Stimulated activated CD8-positive, alpha-beta memory T cell treated with anti-CD3 and anti-CD28 coated beads, Interleukin-4, amount 100 ng/mL, for 4 hours (primary cell): ENCODE data around the gene ARL3.
"Not testable (repeated sequence)": the region's sequence is repeated elsewhere in the genome, so short reads cannot be mapped to it uniquely, and the experiment has no call there.

Experiments
- DNase-seq, 2 donors: peaks; one replicate each; pipeline ENCODE4 v3.0.0-alpha.2; 2020; ENCODE audit warnings: low read depth in 2 of 2, low spot score in 1 of 2

Gene ARL3

DNA sequence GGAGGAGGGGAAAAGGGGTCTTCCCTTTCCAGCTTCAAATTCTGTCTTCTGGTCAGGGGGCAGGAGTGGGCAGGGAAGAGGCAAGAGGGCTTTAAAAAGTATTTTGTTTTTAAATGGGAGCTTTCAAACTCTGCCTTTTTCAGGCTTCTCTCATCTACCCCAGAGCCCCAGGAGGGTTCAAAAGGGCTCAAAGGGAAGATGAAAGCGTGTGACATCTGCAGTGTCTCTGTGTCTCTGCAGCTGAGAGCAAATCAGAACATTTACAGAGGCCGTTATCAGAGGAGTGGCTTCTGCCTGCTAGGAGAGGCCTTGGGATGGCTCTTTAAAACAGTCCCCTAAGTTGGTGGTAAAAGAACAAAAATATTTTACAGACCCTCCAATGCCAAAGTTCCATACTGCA is 39.6 kb downstream of the ARL3 start:
- DNase-seq = no peak

DNA sequence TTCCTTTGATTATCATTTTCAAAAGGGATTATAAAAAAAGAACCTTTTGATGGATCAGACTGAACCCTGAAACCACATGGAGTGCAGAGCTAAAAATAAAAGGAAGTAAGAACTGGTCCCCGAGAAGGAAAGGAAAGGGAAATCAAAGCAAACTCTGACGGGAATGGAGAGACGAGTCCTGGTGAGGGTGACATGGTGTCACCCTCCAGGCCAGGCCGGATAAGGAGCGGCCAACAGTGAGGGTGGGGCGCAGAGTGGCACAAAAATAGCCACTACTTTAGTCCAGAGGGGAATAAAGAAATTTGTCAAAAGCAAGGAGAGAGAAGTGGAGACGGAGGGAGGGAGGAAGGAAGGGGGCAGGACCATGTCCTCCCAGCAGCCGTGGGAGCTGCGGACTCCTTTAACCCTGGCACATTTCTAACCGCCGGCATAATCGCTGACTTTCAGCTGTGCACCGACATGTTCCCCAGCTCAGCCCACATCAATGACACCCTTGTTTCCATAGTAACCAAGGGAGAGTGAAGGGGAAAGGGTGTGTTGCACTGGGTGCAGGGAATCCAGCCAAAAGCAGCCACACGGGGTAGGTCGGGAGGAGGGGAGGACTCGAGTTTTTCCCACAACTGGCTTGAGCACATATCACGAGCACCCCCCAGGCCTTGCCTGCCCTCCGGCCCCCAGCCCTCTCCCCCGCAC is 40.2 kb downstream of the ARL3 start:
- peak in 1 of 2 donors; percentile 32 for DNase-seq

DNA sequence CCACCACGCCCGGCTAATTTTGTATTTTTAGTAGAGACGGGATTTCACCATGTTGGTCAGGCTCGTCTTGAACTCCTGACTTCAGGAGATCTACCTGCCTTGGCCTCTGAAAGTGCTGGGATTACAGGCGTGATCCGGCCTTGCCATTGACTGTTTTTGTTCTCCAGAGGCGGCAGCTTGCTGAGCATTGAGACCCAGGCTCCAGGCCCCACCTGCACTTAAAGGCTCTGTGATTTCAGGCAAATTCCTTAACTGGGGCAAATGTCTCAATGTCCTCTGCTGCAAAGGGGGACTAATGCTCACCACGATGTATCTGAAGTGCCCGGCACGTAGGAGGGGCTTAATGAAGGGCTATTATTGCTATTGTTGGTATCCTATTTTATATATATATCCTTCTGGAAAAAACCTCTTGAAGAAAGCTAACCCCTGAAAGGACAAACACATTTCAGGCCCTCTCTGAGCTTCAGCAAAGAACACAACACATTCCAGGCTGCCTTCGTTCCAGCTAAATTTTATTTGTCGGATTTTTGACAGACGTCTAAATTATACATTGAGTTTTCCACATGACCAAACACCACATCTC is 40.9 kb downstream of the ARL3 start:
- no peak for DNase-seq

DNA sequence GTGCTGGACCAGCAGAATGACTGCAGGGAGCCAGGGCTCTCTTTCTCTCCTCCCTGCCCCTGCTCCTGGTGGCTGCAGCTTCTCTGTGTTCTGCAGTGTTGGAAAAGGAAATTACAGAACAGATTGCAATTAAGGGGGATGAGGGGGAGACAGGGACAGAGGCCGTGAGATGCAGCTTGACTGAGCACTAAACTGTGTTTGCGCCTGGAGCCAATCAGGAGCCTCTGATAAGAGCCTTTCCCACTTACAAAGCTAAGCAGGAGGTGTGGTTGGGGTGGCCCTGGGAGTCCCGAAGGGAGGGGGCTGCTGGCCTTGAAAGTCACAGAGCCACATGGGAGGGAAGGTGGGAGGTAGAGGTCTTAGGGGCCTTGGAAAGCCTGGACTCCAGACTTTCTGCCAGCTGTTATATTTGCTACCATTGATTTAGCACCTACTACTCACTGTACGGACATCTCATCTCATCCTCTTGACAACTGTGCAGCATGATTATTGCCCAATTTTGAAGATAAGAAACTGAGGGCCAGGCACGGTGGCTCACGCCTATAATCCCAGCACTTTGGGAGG is 43.2 kb downstream of the ARL3 start:
- no peak for DNase-seq

DNA sequence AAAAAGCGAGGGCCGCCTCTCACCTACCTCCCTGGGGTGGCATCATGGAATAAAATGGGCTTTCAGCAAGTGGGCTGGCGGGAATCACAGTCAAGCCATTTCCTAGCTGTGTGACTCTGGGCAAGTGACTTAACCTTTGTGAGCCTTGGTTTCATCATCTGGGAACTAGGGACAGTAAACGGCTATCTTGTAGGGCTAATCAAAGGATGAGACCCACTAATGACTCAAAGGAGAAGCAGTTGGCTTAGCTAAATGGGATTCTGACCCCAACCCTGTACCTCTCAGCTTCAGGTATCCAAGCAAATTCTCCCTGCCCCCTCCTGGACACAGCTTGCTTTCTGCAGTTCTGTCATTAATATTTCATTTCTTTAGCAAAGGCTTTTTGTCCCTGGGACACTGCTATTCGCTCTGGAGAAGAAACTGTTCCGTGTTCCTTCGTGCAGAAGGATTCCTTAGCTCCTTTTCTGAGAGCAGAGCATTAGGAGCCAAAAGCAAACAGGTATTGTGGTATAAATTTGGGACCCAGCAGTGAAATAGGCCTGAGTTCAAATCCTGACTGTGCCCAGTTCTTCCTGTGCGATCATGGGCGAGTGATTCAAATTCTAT is 44.0 kb downstream of the ARL3 start:
- DNase-seq = no peak

DNA sequence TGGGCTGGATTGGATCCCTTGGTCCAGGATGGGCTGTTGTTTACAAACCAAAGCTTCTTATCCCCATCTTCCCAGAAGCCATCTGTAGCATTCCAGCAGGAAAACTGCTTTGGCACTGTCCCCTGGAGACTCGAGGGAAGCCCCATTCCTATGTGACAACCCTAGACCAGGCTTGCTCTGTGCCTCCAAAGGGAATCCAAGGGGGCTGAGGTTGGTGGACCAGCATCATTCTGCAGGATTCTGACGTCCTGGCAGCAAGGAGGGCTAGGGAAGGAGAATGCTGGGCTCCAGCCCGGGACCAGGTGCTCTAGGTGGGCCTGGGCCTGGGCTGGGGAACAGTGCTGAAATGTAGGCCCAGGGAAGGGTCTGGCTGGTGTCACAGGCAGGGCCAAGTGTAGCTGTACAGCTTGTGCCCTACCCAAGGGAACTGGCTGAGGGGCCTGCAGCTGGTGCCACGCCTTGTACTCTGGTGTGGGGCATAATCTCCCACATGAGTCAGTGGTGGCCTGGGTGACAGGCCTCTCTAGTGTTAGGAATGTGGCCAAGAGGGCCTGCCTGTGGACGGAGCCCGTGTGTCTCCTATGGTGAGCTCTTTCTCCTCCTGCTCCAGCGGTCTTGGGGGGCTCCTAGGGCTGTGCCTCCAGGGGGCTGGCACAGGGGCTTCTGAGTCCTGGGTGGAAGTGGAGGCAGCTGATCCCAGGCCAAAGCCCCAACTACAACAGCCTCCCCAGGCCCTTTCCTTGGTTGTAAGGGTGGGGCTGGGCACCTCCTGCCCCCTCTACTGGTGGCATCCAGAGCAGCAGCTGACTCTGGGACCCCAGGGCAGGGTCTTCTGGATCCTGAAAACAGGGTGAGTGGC is 44.8 kb downstream of the ARL3 start:
- DNase-seq = no peak

DNA sequence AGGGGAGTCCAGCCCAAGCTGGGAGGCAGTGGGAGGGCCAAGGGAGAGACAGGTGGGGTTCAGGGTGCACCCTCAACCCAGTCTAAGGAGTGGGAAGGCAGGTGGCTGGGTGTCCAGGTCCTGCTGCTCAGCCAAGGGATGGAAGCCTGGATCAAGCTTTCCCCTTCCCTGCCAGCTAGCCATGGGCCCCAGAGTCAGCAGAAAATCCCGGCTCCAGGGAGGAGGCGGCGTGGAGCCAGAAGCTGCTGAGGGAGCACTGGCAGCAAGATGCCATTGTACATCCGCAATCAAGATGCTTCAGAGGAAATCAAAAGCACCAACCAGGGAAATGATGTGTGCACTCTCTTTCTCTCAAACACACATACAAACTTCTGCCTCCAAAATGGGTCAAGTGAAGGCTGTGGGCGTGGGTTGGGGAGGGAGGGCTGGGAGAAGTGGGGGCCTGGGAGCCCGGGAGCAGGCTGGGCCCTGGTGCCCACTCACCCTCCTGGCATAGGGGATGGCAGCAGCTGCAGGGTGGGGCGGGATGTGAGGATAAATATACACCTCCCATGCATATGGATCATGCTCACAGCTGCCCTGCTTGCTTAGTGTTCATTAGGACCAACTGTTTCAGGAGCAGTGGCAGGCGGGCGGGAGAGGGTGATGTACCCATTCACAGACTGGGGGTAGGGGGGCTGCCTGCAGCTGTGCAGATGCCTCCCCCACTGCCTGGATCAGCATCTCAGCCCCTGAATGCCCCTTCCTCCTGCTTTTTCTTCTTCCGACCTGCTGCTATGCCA is 45.7 kb downstream of the ARL3 start:
- DNase-seq = no peak

DNA sequence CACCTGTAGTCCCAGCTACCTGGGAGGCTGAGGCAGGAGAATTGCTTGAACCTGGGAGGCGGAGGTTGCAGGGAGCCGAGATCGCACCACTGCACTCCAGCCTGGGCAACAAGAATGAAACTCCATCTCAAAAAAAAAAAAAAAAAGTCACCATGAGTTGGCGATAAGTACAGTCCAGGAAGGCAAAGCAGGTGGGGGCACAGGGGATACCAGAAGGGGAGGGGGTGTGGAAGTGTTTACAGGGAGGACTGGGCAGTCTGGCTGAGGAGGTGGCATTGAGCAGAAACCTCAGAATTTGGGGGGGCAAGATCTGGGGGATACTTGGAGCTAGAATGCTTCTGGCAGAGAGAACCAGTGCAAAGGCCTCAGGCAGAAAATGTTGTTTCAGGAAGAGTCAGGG is 46.8 kb downstream of the ARL3 start:
- DNase-seq = not testable (repeated sequence)

DNA sequence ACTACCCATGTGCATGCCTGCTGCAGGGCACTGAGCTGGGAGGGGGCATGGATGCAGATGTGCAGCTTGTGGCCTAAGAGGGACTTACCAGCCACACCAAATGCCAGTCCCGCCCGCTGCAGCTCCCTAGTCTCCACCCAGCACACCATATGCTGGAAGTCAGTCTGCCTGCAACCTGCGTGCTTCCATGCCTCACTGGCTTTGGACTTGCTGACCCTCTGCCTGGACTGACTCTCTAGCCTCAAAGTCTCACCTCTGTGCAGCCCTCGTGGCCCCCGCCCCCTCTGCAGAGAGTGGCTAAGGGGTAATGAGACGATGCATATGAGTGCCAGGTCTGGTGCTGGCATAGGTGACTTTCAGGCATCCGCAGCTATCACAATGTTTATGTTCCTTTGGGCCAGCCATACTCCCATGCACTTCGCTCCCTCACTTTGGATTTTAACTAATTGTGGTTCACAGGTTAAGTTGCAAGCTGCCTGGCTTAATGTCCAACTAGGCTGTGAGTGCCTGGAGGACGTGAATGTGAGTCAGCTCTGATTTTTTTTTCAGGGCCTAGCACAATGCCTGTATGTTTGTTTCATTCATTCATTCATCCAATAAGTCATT is 48.2 kb downstream of the ARL3 start:
- DNase-seq = no peak

DNA sequence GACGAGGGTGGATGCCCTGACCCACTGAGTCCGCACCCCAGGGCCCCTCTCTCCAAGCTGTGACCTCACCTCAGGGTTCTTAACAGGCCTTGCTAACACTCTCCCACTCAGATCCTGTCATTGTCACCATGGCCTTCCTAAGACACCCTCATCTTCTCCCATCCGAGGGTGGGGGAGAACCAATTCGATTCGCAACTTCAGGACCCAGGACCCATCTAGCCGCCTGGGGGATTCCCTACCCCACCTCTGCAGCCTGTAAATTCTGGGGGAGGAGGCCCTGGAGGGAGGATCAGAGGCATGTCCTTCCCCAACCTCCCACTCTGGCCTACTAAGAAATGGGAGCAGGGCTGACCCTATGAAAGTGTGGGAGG is 52.6 kb downstream of the ARL3 start:
- no peak for DNase-seq

DNA sequence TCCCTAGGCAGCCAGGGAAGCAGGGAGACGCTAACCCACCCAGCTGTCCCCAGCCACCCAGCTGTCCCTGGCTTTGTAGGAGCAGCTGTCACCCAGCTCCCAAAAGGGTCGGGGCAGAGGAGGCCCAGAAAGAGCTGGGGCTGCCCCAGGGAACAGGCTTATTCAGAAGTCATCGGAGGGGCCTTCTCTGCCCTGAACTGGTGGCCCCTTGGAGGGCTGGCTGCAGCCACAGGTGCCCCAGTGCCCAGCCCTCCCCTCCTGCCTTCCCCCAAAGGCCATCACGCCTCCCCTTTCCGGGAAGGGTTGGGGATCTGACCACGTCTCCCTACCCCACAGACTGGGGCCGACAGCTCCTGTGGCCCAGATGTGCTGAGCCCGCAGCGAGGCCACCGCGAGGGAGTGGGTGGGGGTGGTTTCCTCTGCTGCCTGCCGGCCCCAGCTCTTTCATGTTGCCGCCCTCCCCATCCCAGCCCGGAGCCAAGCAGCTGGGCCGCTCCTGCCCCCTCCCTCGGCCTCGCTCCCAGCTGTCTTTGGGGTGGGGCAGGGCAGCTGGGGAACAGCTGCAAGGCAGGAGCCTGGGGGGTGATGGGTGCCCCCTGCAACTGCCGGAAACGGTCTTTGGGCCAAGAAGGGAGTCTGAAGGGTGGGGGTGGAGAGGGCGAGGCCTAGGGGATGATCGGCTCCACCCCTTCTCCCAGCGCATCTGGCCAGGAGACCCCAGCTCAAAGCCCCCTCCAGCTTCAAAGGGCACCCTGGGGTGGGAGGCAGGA is 53.1 kb downstream of the ARL3 start:
- DNase-seq = no peak

DNA sequence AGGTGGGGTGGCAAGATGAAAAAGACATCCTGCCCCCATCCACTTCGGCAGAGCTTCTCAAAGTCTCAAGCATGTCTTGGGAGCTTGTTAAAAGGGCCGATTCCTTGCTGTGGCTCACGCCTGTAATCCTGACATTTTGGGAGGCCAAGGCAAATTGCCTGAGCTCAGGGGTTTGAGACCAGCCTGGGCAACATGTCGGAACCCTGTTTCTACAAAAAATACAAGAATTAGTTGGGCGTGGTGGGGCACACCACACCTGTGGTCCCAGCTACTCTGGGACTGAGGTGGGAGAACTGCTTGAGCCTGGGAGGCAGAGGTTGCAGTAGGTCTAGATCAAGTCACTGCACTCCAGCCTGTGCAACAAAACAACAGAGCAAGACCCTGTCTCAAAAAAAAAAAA is 55.4 kb downstream of the ARL3 start:
- DNase-seq = no peak

DNA sequence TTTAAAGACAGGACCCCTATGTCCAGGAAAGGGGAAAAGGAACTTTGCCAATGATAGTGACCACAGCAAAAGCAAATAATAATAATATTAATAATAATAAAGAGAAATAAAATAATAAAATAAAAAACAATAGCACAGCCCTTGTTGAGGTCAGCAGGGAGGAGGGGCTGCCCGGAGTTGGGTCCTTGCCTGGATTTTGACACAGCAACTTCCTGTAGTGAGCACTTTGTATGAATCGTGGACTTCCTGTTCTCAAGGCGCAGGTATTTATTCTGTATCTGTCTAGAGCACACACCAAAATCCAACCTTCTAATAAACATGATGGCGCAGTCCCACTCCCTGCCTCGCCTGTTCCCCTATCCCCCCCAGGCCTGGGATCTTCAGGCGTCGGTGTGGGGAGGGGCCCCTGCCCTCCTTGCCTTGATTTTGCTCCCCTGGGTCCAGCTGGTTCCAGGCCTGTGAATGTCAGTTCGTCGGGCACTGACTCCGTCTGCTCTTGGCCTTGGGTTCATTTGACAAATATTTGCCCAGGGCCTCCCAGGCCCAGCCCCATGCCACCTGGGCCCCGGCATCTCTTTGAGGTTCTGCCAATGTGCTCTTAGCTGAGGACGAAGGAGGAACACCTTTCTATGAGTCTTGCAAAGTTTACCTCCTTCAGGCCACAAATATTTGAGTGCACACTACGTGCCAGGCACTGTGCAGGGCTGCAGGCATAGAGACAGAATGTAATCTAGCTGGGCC is 56.0 kb downstream of the ARL3 start:
- no peak for DNase-seq

DNA sequence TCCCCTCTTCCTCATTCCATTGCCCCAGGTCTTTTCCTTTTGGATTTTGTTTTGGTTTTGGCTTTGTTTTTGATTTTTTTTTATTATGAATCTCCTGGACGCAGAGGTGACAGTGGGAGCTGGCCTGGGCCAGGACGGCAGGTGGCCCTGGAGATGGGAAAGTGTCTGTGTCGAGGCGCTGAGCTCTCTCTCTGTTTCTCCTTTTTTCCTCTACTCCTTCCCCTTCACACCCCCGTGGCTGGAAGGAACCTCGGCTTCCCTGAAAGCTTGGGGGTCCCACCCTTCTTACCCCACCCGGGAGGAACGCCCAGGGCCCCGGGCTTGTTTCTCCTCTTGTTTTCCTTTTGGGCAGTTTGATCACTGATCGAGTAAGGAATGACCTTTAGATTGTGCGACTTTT is 56.7 kb downstream of the ARL3 start:
- DNase-seq = no peak

DNA sequence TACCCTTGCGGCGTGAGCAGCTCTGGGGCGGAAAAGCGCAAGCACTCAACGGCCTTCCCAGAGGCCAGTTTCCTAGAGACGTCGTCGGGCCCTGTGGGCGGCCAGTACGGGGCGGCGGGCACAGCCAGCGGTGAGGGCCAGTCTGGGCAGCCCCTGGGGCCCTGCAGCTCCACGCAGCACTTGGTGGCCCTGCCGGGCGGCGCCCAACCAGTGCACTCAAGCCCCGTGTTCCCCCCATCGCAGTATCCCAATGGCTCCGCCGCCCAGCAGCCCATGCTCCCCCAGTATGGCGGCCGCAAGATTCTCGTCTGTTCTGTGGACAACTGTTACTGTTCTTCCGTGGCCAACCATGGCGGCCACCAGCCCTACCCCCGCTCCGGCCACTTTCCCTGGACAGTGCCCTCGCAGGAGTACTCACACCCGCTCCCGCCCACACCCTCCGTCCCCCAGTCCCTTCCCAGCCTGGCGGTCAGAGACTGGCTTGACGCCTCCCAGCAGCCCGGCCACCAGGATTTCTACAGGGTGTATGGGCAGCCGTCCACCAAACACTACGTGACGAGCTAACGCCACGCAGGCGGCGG is 57.3 kb downstream of the ARL3 start:
- no peak for DNase-seq

DNA sequence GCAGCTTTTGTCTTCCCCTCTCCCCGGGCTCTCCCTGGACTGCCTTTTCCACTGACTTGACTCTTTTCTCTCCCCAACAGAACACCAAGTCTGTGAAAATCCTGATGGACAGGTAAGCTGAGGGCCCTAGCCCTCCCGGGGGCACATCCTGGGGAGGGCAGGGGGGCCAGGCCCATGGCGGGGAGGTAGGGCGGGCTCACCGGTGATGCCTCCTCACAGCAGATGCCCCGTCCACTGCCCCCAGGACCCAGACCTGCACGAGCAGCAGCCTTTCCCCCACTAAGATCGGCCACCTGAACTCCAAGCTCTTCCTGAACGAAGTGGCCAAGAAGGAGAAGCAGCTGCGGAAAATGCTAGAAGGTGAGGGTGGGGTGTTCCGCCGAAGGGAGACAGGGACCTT is 58.2 kb downstream of the ARL3 start:
- DNase-seq = no peak

DNA sequence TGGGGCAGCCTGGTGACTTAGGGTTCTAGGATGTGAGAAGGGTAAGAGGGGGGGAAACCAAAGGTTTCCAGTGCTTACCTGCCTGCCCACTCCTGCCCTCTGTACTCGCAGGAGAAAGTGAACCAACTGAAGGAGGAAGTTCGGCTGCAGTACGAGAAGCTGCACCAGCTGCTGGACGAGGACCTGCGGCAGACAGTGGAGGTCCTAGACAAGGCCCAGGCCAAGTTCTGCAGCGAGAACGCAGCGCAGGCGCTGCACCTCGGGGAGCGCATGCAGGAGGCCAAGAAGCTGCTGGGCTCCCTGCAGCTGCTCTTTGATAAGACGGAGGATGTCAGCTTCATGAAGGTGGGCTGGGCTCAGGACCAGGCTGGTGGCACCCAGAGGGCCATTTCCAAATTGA is 59.2 kb downstream of the ARL3 start:
- no peak for DNase-seq

DNA sequence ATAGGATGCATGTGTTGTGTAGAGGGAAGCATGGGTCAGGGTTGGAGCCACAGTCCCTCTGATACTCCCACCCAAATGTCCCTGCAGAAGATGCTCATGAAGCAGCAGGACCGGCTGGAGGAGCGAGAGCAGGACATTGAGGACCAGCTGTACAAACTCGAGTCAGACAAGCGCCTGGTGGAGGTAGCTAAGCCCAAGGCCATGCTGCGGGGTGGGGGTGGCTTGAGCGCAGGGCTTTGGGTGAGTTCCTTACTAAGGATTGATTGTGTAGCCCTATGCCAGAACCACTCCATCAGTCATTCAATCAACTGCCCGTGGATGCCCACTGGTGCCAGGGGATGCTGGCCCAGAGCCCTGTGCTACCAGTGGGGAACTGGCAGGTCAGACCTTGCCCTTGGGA is 59.6 kb downstream of the ARL3 start:
- DNase-seq = no peak

DNA sequence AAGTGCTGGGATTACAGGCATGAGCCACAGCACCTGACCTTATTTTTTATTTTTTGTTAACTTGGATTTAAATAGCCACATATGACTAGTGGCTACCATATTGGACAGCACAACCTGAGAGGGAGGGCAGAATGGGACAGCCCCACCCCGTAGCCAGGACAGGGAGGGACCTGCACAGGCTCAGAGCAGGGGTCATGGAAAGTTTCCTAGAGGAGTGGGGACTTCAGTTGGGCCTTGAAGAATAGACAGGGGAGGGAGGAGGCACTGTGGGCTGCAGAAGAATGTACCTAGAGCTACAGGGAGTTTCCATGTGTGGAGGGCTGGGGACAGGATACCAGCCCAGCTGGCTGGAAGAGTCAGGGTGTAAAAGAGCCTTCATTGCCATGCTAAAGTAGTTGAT is 61.1 kb downstream of the ARL3 start:
- no peak for DNase-seq
